Neuron (in vitro differentiated cells): ENCODE measurements around the gene FSIP1.
"Not testable (repeated sequence)": the region's sequence is repeated elsewhere in the genome, so short reads cannot be mapped to it uniquely, and the experiment has no call there.

Experiments used
- H2AFZ ChIP-seq: one replicate; pipeline ENCODE4 v1.6.1; 2013; ENCODE audit warnings: low read depth, mild to moderate bottlenecking, inconsistent platforms, low read length, moderate library complexity
- H3K27me3 ChIP-seq: one replicate; pipeline ENCODE4 v1.6.1; 2013; ENCODE audit warnings: low read length; ENCODE audit not compliant: insufficient read depth
- H3K36me3 ChIP-seq: one replicate; pipeline ENCODE4 v1.6.1; 2013; ENCODE audit warnings: low read length; ENCODE audit not compliant: insufficient read depth
- H3K4me1 ChIP-seq: one replicate; pipeline ENCODE4 v1.6.1; 2013; ENCODE audit warnings: low read length; ENCODE audit not compliant: insufficient read depth
- H3K4me3 ChIP-seq: 2 replicates; pipeline ENCODE4 v1.5.1; 2013; ENCODE audit warnings: mild to moderate bottlenecking, low read length, moderate library complexity
- H3K9me3 ChIP-seq: one replicate; pipeline ENCODE4 v1.6.1; 2013; ENCODE audit warnings: low read length

Gene FSIP1

GRCh38 chr15:39782441-39783138 lies at the start of gene FSIP1:
Gene FSIP1, minus strand, starts transcription at chr15:39782841. Its CDS starts 6,317 bp downstream, at chr15:39776524.
- no peaks in the 10 kb centered on the region for H3K36me3 ChIP-seq
- peak within 1 kb of the TSS; percentile 73 for H2AFZ ChIP-seq
- peaks cover 55% of the 10 kb centered on the region for H3K4me1 ChIP-seq
- peak within 1 kb of the TSS; percentile 71 for H3K4me3 ChIP-seq
- H3K9me3 ChIP-seq, result no peaks in the 10 kb centered on the region
- H3K27me3 ChIP-seq, result no peaks in the 10 kb centered on the region

GRCh38 chr15:39830166-39830565 lies 47.5 kb upstream of the FSIP1 start:
- Histone ChIP-seq H2AFZ (no peak overlapping the region), H3K4me1 (peaks cover 20% of the 10 kb centered on the region), H3K36me3 (no peaks in the 10 kb centered on the region), H3K27me3 (peaks cover 10% of the 10 kb centered on the region), H3K4me3 (no peak overlapping the region), H3K9me3 (no peaks in the 10 kb centered on the region)

- H2AFZ ChIP-seq, result no peak overlapping the region
- peaks cover 20% of the 10 kb centered on the region for H3K4me1 ChIP-seq
- no peak overlapping the region for H3K4me3 ChIP-seq
- no peaks in the 10 kb centered on the region for H3K36me3 ChIP-seq
- H3K9me3 ChIP-seq, result no peaks in the 10 kb centered on the region
- H3K27me3 ChIP-seq, result peaks cover 7% of the 10 kb centered on the region
These were observed 45.8 kb upstream of the FSIP1 start for GRCh38 chr15:39828374-39828931.

- Histone ChIP-seq H3K4me3 (no peak overlapping the region), H3K36me3 (no peaks in the 10 kb centered on the region)
These were observed 44.3 kb upstream of the FSIP1 start for GRCh38 chr15:39826975-39827374.

GRCh38 chr15:39823634-39824033 lies 41.0 kb upstream of the FSIP1 start:
- H2AFZ ChIP-seq, result no peak overlapping the region
- no peaks in the 10 kb centered on the region for H3K9me3 ChIP-seq
- no peaks in the 10 kb centered on the region for H3K36me3 ChIP-seq
- H3K4me3 ChIP-seq, result no peak overlapping the region
- peaks cover 25% of the 10 kb centered on the region for H3K4me1 ChIP-seq
- no peaks in the 10 kb centered on the region for H3K27me3 ChIP-seq

More at GRCh38 chr15:39826975-39827374, 44.3 kb upstream of the FSIP1 start:
- H2AFZ ChIP-seq, result no peak overlapping the region
- peaks cover 3% of the 10 kb centered on the region for H3K27me3 ChIP-seq
- peaks cover 21% of the 10 kb centered on the region for H3K4me1 ChIP-seq
- no peaks in the 10 kb centered on the region for H3K9me3 ChIP-seq

GRCh38 chr15:39820050-39820602 lies 37.5 kb upstream of the FSIP1 start:
- no peak overlapping the region for H3K4me3 ChIP-seq
- no peaks in the 10 kb centered on the region for H3K9me3 ChIP-seq
- H2AFZ ChIP-seq, result no peak overlapping the region
- H3K27me3 ChIP-seq, result peaks cover 3% of the 10 kb centered on the region
- H3K36me3 ChIP-seq, result no peaks in the 10 kb centered on the region
- H3K4me1 ChIP-seq, result peaks cover 13% of the 10 kb centered on the region

GRCh38 chr15:39819533-39819932 lies 36.9 kb upstream of the FSIP1 start:
- Histone ChIP-seq H3K36me3 (no peaks in the 10 kb centered on the region), H2AFZ (no peak overlapping the region), H3K4me1 (peaks cover 13% of the 10 kb centered on the region), H3K9me3 (no peaks in the 10 kb centered on the region), H3K4me3 (no peak overlapping the region), H3K27me3 (peaks cover 3% of the 10 kb centered on the region)

- no peak overlapping the region for H2AFZ ChIP-seq
- peaks cover 3% of the 10 kb centered on the region for H3K27me3 ChIP-seq
- H3K4me3 ChIP-seq, result no peak overlapping the region
- H3K4me1 ChIP-seq, result peaks cover 13% of the 10 kb centered on the region
- H3K9me3 ChIP-seq, result no peaks in the 10 kb centered on the region
- H3K36me3 ChIP-seq, result no peaks in the 10 kb centered on the region
These were observed 35.3 kb upstream of the FSIP1 start for GRCh38 chr15:39817892-39818291.

- no peaks in the 10 kb centered on the region for H3K36me3 ChIP-seq
- no peak overlapping the region for H2AFZ ChIP-seq
- no peak overlapping the region for H3K4me3 ChIP-seq
- no peaks in the 10 kb centered on the region for H3K9me3 ChIP-seq
- no peaks in the 10 kb centered on the region for H3K4me1 ChIP-seq
- H3K27me3 ChIP-seq, result peaks cover 3% of the 10 kb centered on the region
These were observed 31.8 kb upstream of the FSIP1 start for GRCh38 chr15:39814489-39814888.

- H3K27me3 ChIP-seq, H3K9me3 ChIP-seq, H3K36me3 ChIP-seq, H3K4me3 ChIP-seq, H2AFZ ChIP-seq, H3K4me1 ChIP-seq: not testable (repeated sequence)
These were observed 30.0 kb upstream of the FSIP1 start for GRCh38 chr15:39812651-39813050.

- Histone ChIP-seq H3K9me3 (no peaks in the 10 kb centered on the region), H3K36me3 (no peaks in the 10 kb centered on the region), H3K27me3 (peaks cover 9% of the 10 kb centered on the region), H3K4me1 (no peaks in the 10 kb centered on the region), H2AFZ (no peak overlapping the region), H3K4me3 (no peak overlapping the region)
These were observed 26.3 kb upstream of the FSIP1 start for GRCh38 chr15:39808909-39809308.

- peaks cover 9% of the 10 kb centered on the region for H3K27me3 ChIP-seq
- H2AFZ ChIP-seq, result no peak overlapping the region
- no peaks in the 10 kb centered on the region for H3K9me3 ChIP-seq
- H3K4me3 ChIP-seq, result no peak overlapping the region
- no peaks in the 10 kb centered on the region for H3K4me1 ChIP-seq
- no peaks in the 10 kb centered on the region for H3K36me3 ChIP-seq
These were observed 25.1 kb upstream of the FSIP1 start for GRCh38 chr15:39807791-39808190.

GRCh38 chr15:39804026-39804425 lies 21.4 kb upstream of the FSIP1 start:
- H3K9me3 ChIP-seq, result no peaks in the 10 kb centered on the region
- H3K4me1 ChIP-seq, result no peaks in the 10 kb centered on the region
- no peaks in the 10 kb centered on the region for H3K36me3 ChIP-seq
- peaks cover 8% of the 10 kb centered on the region for H3K27me3 ChIP-seq
- H3K4me3 ChIP-seq, result no peak overlapping the region
- no peak overlapping the region for H2AFZ ChIP-seq
